SK-N-SH (cell line): Measurements from ENCODE around the gene TTC16. TPM values are rescaled to one million over a fixed set of nuclear protein-coding genes. Genes with fewer than 3 reads are reported as not detected.

Experiments
- CTCF ChIA-PET: fragments of 300-600, 350-600 bp; formaldehyde crosslinking; extraction: SDS; loops from one replicate; lab custom pipeline; 2021; lab: Yijun Ruan, JAX
- POLR2A ChIA-PET: fragments of 350-600 bp; sonication (Branson Sonifier 250); formaldehyde crosslinking; extraction: SDS; loops from one replicate; lab custom pipeline; 2020; ENCODE audit warnings: antibody characterized with exemption, inconsistent platforms; lab: Yijun Ruan, JAX
- DNase-seq: peaks from one replicate; pipeline ENCODE4 v3.0.0; 2012
- H2AFZ ChIP-seq: fragments of 200-600 bp; sonication (generic); 2 replicates; pipeline ENCODE4 v1.8.1; 2016; ENCODE audit warnings: antibody characterized with exemption, mild to moderate bottlenecking, low read depth
- H3F3A ChIP-seq: fragments of 200-600 bp; sonication (generic); replicated peaks from 2 replicates; pipeline ENCODE3; 2016; ENCODE audit warnings: antibody characterized with exemption, mild to moderate bottlenecking; ENCODE audit not compliant: insufficient read depth
- H3K27ac ChIP-seq, 2 experiments: fragments of 200-500 bp in 1 of 2; fragments of 200-600 bp in 1 of 2; sonication (Bioruptor generic) in 1 of 2; sonication (generic), shearing (Covaris generic) in 1 of 2; 2 replicates each; pipeline versions ENCODE4 v1.5.1 to v1.6.1; 2014 to 2016; ENCODE audit warnings: low read depth in 2 of 2, inconsistent platforms in 1 of 2, low read length in 1 of 2, mild to moderate bottlenecking in 1 of 2, mixed read lengths in 1 of 2
- H3K27me3 ChIP-seq: fragments of 200-600 bp; sonication (generic), shearing (Covaris generic); 2 replicates; pipeline ENCODE4 v1.6.1; 2016; ENCODE audit warnings: mixed run types; ENCODE audit not compliant: insufficient read depth
- H3K36me3 ChIP-seq, 2 experiments: fragments of 200-500 bp in 1 of 2; fragments of 200-600 bp in 1 of 2; sonication (Bioruptor generic) in 1 of 2; sonication (generic) in 1 of 2; replicated peaks in 1 of 2; 2 replicates each; pipeline versions ENCODE3 to v1.5.1; 2014 to 2016; ENCODE audit warnings: low read length in 1 of 2, mild to moderate bottlenecking in 1 of 2; ENCODE audit not compliant: insufficient read depth in 2 of 2, control insufficient read depth in 1 of 2
- H3K4me1 ChIP-seq, 2 experiments: fragments of 200-500 bp in 1 of 2; fragments of 200-600 bp in 1 of 2; sonication (Bioruptor generic) in 1 of 2; sonication (generic), shearing (Covaris generic) in 1 of 2; 2 replicates each; pipeline versions ENCODE4 v1.5.1 to v1.6.1; 2014 to 2016; ENCODE audit warnings: low read depth in 1 of 2, low read length in 1 of 2, mixed run types in 1 of 2; ENCODE audit not compliant: insufficient read depth in 2 of 2, control insufficient read depth in 1 of 2
- H3K4me2 ChIP-seq: fragments of 200-600 bp; sonication (generic), shearing (Covaris generic); 2 replicates; pipeline ENCODE4 v1.6.1; 2017; ENCODE audit warnings: mixed run types
- H3K4me3 ChIP-seq, 2 experiments: fragments of 200-500 bp in 1 of 2; fragments of 200-600 bp in 1 of 2; sonication (Bioruptor generic) in 1 of 2; sonication (generic), shearing (Covaris generic) in 1 of 2; 2 replicates each; pipeline versions ENCODE4 v1.5.1 to v1.8.1; 2014 to 2016; ENCODE audit warnings: low read depth in 2 of 2, inconsistent platforms in 1 of 2, low read length in 1 of 2, mild to moderate bottlenecking in 1 of 2, mixed read lengths in 1 of 2, moderate library complexity in 1 of 2
- H3K79me2 ChIP-seq: fragments of 200-600 bp; sonication (generic); 2 replicates; pipeline ENCODE4 v1.8.1; 2017; ENCODE audit warnings: mild to moderate bottlenecking; ENCODE audit not compliant: insufficient read depth
- H3K9ac ChIP-seq: fragments of 200-600 bp; sonication (generic); 2 replicates; pipeline ENCODE4 v1.6.1; 2017; ENCODE audit warnings: mixed run types
- H3K9me2 ChIP-seq: fragments of 200-600 bp; sonication (generic); 2 replicates; pipeline ENCODE4 v1.6.1; 2017; ENCODE audit warnings: mixed run types
- H3K9me3 ChIP-seq: fragments of 200-600 bp; sonication (generic); 2 replicates; pipeline ENCODE4 v1.6.1; 2017; ENCODE audit warnings: mixed run types, mild to moderate bottlenecking, moderate library complexity
- H4K20me1 ChIP-seq: fragments of 200-600 bp; sonication (generic); 2 replicates; pipeline ENCODE4 v1.6.1; 2017; ENCODE audit warnings: mild to moderate bottlenecking, mixed run types; ENCODE audit not compliant: insufficient read depth
- CHD2 ChIP-seq: fragments of 150-350 bp; IDR thresholded peaks from 2 replicates; pipeline ENCODE4 v1.6.1; 2018; ENCODE audit warnings: low read length; ENCODE audit not compliant: partially characterized antibody
- ELF1 ChIP-seq: IDR thresholded peaks from 2 replicates; pipeline ENCODE4 v1.4.0; 2012
- FOSL2 ChIP-seq: IDR thresholded peaks from 2 replicates; pipeline ENCODE4 v1.4.0; 2012; ENCODE audit warnings: low read depth, mild to moderate bottlenecking, moderate library complexity, borderline replicate concordance
- FOXJ3 ChIP-seq: sonication (generic); formaldehyde crosslinking; IDR thresholded peaks from 2 replicates; pipeline ENCODE4 v1.5.1; 2020; ENCODE audit warnings: mild to moderate bottlenecking, missing genetic modification reagents
- FOXM1 ChIP-seq: IDR thresholded peaks from 2 replicates; pipeline ENCODE4 v1.4.0; 2012; ENCODE audit warnings: low read depth, mild to moderate bottlenecking
- GATA2 ChIP-seq: sonication (generic); formaldehyde crosslinking; IDR thresholded peaks from 2 replicates; pipeline ENCODE4 v1.5.0; 2020; ENCODE audit warnings: mild to moderate bottlenecking, missing genetic modification reagents
- JUND ChIP-seq: IDR thresholded peaks from 2 replicates; pipeline ENCODE4 v1.4.0; 2012
- MXI1 ChIP-seq: IDR thresholded peaks from 2 replicates; pipeline ENCODE4 v1.6.1; 2012; ENCODE audit warnings: mild to moderate bottlenecking, low read depth, low read length, improper control_type of control experiment
- NRF1 ChIP-seq: IDR thresholded peaks from 2 replicates; pipeline ENCODE4 v1.6.1; 2012; ENCODE audit warnings: low read depth, mild to moderate bottlenecking, low read length
- POLR2AphosphoS5 ChIP-seq: IDR thresholded peaks from 2 replicates; pipeline ENCODE4 v1.6.1; 2012; ENCODE audit warnings: low read depth, low read length
- RFX5 ChIP-seq: IDR thresholded peaks from 2 replicates; pipeline ENCODE4 v1.6.1; 2012; ENCODE audit warnings: mild to moderate bottlenecking, improper control_type of control experiment, low read length
- SIN3A ChIP-seq: IDR thresholded peaks from 2 replicates; pipeline ENCODE4 v1.6.1; 2012; ENCODE audit warnings: low read depth, mild to moderate bottlenecking, low read length, moderate library complexity, borderline replicate concordance
- TAF1 ChIP-seq: IDR thresholded peaks from 2 replicates; pipeline ENCODE4 v1.6.1; 2012; ENCODE audit warnings: low read depth, mild to moderate bottlenecking, low read length, moderate library complexity, borderline replicate concordance
- TCF12 ChIP-seq: IDR thresholded peaks from 2 replicates; pipeline ENCODE4 v1.4.0; 2012
- YY1 ChIP-seq: IDR thresholded peaks from 2 replicates; pipeline ENCODE4 v1.4.0; 2012; ENCODE audit warnings: low read depth, mild to moderate bottlenecking
- WGBS: methylation state at CpG from one replicate; pipeline ENCODE4 v1.1.6; 2017; ENCODE audit warnings: low lambda C conversion rate; 5-methylcytosine and 5-hydroxymethylcytosine counted together
- polyA plus RNA-seq, 3 experiments: library from polyadenylated mRNA; depleted of rRNA; stranded (reverse); fragments of >200 nt; gene quantifications; 2 replicates each; pipeline ENCODE4 v1.2.3, GENCODE V29; 2012
- TF ChIP-seq, protein P1 (sequence below): fragments of 150-350 bp; IDR thresholded peaks from 2 replicates; pipeline ENCODE4 v1.6.1; 2017; ENCODE audit warnings: antibody characterized with exemption, low read length, low read depth, borderline replicate concordance
- TF ChIP-seq, protein P2 (sequence below): IDR thresholded peaks from 2 replicates; pipeline ENCODE4 v1.4.0; 2012; ENCODE audit warnings: low read depth, borderline replicate concordance
- TF ChIP-seq, protein P3 (sequence below): fragments of 200-600 bp; sonication (generic); IDR thresholded peaks from 2 replicates; pipeline ENCODE4 v1.6.1; 2017; ENCODE audit warnings: antibody characterized with exemption, mild to moderate bottlenecking, moderate library complexity
- TF ChIP-seq, protein P4 (sequence below): IDR thresholded peaks from 2 replicates; pipeline ENCODE4; 2012
- TF ChIP-seq, protein P5 (sequence below): fragments of 150-350 bp; IDR thresholded peaks from 2 replicates; pipeline ENCODE4 v1.6.1; 2016; ENCODE audit warnings: mild to moderate bottlenecking, low read depth, low read length

Gene TTC16
- polyA plus RNA-seq, 1 of the 3 experiments (the other 2 are of a cell fraction) = 0.05 TPM

DNA sequence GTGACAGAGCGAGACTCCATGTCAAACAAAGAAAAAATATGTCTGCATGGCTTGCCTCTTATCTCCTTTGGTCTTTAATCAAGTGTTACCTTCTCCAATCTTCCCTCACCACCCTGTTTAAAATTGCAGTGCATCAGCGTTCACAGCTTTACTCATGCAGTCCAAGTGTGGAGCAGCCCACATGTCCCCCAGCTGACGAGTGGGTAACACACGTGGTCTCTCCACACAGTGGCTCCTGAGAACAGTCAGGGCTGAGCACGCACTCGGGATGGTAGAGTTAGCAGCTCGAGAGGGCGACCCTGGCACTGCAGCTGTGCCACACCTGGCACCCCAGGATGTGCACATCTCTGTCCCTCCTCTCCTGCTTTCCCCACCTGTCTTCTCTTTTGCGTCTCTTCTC, 35.0 kb upstream of the TTC16 start:
- Histone ChIP-seq H3K4me2 (no peak overlapping the region), H3K36me3 (peaks cover 5 to 67% of the 10 kb centered on the region in 2 experiments), H3K9me2 (no peaks in the 10 kb centered on the region), H3K27me3 (no peaks in the 10 kb centered on the region), H3K9me3 (no peaks in the 10 kb centered on the region), H2AFZ (no peak overlapping the region), H3K79me2 (no peaks in the 10 kb centered on the region), H3K4me3 (no peak overlapping the region), H3K9ac (no peak overlapping the region), H3F3A (no peaks in the 10 kb centered on the region), H4K20me1 (no peaks in the 10 kb centered on the region), H3K27ac (no peak overlapping the region), H3K4me1 (no peaks in the 10 kb centered on the region)
- TF ChIP-seq FOSL2 (no peak), TAF1 (no peak), JUND (no peak), YY1 (no peak)
- TF ChIP-seq, protein P1, sequence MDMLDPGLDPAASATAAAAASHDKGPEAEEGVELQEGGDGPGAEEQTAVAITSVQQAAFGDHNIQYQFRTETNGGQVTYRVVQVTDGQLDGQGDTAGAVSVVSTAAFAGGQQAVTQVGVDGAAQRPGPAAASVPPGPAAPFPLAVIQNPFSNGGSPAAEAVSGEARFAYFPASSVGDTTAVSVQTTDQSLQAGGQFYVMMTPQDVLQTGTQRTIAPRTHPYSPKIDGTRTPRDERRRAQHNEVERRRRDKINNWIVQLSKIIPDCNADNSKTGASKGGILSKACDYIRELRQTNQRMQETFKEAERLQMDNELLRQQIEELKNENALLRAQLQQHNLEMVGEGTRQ = no peak
- CTCF ChIA-PET = interaction anchor here (1.2 to 2.0 kb wide), 2 partner anchors 9 to 13 kb away, joined by 4 to 5 read pairs; no protein-coding TSS in a partner anchor
- no peak for DNase-seq
- POLR2A ChIA-PET = no interaction called here
- 93% methylated on average over 9 of the region's 9 CpGs for WGBS

DNA sequence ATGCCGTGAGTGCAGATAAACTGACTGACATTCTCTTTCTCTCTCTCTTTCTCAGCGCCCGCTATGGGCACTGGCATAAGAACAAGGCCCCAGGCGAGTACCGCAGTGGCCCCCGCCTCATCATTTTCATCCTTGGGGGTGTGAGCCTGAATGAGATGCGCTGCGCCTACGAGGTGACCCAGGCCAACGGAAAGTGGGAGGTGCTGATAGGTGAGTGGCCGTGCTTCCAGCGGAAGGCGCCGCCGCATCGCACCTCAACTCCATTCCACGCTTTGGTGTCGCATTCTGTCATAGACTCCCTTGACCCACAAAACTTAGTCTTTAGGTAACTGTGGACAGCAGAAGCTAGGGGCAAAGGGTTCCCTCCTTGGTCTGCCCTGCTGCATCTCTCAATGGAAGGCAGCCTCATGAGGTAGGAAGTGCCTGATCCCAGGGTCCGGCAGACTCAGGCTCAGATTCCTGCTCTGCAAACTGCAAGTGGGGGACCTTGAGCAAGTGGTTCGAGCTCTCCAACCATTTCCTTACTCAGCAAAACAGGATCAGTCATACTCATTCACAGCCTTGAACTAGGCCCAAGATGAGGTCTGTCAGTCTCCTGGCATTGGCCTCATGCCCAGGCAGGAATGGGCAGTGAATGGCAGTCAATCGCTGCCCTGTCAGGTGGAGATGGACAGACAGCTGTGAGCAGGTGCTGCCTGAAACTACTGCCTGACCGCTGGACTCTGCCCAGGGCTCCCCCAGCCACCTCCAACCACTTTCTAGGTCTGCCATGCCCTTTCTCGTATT, 33.3 kb upstream of the TTC16 start:
- DNase-seq = no peak
- TF ChIP-seq GATA2 (CRISPR knock-in tag) (no peak), MXI1 (no peak), TCF12 (no peak), ELF1 (no peak), NRF1 (no peak), RFX5 (no peak), POLR2AphosphoS5 (no peak), FOXM1 (no peak), SIN3A (no peak), CHD2 (no peak), JUND (no peak), FOXJ3 (no peak)
- TF ChIP-seq, protein P2, sequence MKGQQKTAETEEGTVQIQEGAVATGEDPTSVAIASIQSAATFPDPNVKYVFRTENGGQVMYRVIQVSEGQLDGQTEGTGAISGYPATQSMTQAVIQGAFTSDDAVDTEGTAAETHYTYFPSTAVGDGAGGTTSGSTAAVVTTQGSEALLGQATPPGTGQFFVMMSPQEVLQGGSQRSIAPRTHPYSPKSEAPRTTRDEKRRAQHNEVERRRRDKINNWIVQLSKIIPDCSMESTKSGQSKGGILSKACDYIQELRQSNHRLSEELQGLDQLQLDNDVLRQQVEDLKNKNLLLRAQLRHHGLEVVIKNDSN = no peak
- TF ChIP-seq, protein P1 = no peak
- TF ChIP-seq, protein P3, sequence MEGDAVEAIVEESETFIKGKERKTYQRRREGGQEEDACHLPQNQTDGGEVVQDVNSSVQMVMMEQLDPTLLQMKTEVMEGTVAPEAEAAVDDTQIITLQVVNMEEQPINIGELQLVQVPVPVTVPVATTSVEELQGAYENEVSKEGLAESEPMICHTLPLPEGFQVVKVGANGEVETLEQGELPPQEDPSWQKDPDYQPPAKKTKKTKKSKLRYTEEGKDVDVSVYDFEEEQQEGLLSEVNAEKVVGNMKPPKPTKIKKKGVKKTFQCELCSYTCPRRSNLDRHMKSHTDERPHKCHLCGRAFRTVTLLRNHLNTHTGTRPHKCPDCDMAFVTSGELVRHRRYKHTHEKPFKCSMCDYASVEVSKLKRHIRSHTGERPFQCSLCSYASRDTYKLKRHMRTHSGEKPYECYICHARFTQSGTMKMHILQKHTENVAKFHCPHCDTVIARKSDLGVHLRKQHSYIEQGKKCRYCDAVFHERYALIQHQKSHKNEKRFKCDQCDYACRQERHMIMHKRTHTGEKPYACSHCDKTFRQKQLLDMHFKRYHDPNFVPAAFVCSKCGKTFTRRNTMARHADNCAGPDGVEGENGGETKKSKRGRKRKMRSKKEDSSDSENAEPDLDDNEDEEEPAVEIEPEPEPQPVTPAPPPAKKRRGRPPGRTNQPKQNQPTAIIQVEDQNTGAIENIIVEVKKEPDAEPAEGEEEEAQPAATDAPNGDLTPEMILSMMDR = no peak
- TF ChIP-seq, protein P4, sequence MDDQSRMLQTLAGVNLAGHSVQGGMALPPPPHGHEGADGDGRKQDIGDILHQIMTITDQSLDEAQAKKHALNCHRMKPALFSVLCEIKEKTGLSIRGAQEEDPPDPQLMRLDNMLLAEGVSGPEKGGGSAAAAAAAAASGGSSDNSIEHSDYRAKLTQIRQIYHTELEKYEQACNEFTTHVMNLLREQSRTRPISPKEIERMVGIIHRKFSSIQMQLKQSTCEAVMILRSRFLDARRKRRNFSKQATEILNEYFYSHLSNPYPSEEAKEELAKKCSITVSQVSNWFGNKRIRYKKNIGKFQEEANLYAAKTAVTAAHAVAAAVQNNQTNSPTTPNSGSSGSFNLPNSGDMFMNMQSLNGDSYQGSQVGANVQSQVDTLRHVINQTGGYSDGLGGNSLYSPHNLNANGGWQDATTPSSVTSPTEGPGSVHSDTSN = no peak
- TF ChIP-seq, protein P5, sequence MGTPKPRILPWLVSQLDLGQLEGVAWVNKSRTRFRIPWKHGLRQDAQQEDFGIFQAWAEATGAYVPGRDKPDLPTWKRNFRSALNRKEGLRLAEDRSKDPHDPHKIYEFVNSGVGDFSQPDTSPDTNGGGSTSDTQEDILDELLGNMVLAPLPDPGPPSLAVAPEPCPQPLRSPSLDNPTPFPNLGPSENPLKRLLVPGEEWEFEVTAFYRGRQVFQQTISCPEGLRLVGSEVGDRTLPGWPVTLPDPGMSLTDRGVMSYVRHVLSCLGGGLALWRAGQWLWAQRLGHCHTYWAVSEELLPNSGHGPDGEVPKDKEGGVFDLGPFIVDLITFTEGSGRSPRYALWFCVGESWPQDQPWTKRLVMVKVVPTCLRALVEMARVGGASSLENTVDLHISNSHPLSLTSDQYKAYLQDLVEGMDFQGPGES = no peak

More for the DNA sequence above, 33.3 kb upstream of the TTC16 start:
- Histone ChIP-seq H3K36me3 (peaks cover 10 to 57% of the 10 kb centered on the region in 2 experiments), H3K27me3 (no peaks in the 10 kb centered on the region), H4K20me1 (no peaks in the 10 kb centered on the region), H3K4me1 (peaks cover 0 to 3% of the 10 kb centered on the region in 2 experiments; a peak in 1 of 4 replicates), H2AFZ (no peak overlapping the region), H3K4me2 (no peak overlapping the region), H3K9me2 (no peaks in the 10 kb centered on the region), H3K4me3 (no peak overlapping the region), H3K27ac (no peak overlapping the region), H3K9ac (no peak overlapping the region), H3F3A (no peaks in the 10 kb centered on the region), H3K79me2 (no peaks in the 10 kb centered on the region), H3K9me3 (no peaks in the 10 kb centered on the region)
- WGBS = 95% methylated on average over 21 of the region's 23 CpGs
- ChIA-PET POLR2A (interaction anchor here (1.0 kb wide), 1 partner anchor 9 kb away, joined by 3 read pairs; no protein-coding TSS in a partner anchor), CTCF (interaction anchor here (1.4 to 2.2 kb wide), 2 partner anchors 48 to 52 kb away, joined by 3 to 8 read pairs; partner anchors contain the start of gene TOR2A)
